ENCODE data around the gene ZSCAN12. TPM values are rescaled to one million over a fixed set of nuclear protein-coding genes. Genes with fewer than 3 reads are reported as not detected.

The ZSCAN12 gene
- total RNA-seq, 1 donor from 2014 or later = 1.8 TPM

DNA sequence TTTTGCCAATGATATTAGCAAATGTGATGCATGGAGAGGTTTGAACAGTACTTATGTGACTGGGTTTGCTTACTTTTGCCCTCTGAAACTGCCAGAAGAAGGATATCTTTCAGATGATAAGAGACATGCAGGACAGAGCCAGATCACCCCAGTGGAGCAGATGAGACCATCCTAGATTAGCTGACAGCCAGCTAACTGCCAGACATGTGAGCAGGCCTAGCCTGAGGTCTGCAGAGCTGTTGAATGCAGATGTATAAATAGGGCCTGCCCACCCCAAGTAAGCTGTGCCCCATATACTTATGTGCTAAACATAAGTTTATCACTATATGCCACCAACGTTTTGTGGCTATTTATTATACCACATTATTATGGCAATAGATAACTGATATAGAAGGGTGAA is 69.5 kb downstream of the ZSCAN12 start:
- TF ChIP-seq, protein P1, sequence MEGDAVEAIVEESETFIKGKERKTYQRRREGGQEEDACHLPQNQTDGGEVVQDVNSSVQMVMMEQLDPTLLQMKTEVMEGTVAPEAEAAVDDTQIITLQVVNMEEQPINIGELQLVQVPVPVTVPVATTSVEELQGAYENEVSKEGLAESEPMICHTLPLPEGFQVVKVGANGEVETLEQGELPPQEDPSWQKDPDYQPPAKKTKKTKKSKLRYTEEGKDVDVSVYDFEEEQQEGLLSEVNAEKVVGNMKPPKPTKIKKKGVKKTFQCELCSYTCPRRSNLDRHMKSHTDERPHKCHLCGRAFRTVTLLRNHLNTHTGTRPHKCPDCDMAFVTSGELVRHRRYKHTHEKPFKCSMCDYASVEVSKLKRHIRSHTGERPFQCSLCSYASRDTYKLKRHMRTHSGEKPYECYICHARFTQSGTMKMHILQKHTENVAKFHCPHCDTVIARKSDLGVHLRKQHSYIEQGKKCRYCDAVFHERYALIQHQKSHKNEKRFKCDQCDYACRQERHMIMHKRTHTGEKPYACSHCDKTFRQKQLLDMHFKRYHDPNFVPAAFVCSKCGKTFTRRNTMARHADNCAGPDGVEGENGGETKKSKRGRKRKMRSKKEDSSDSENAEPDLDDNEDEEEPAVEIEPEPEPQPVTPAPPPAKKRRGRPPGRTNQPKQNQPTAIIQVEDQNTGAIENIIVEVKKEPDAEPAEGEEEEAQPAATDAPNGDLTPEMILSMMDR (IDR thresholded peaks at IDR 0.05; ENCODE audit: borderline replicate concordance) = no peak
- H3K27ac ChIP-seq (replicated peaks) = no peak overlapping the region
- H3K4me3 ChIP-seq = no peak overlapping the region
- H3K9me3 ChIP-seq (replicated peaks) = peaks cover 43% of the 10 kb centered on the region
- peaks cover 9% of the 10 kb centered on the region for H3K4me1 ChIP-seq
- intact Hi-C loops (cut with micrococcal nuclease) = no loop called here
- H3K36me3 ChIP-seq = peaks cover 46% of the 10 kb centered on the region
- H3K27me3 ChIP-seq (ENCODE audit: low read depth) = no peaks in the 10 kb centered on the region
- DNase-seq = no peak

Other genes starting within 250 kb of the ZSCAN12 start
- gene ZSCAN9, start 174.5 kb downstream of the ZSCAN12 start, total RNA-seq = 9.7 TPM
- 3.1 TPM for gene ZKSCAN4, start 147.5 kb downstream of the ZSCAN12 start, total RNA-seq
- gene NKAPL, start 140.4 kb downstream of the ZSCAN12 start, total RNA-seq = 4.5 TPM
- gene ZSCAN26, start 132.6 kb downstream of the ZSCAN12 start, total RNA-seq = 13.3 TPM
- 2.4 TPM for gene PGBD1, start 118.2 kb downstream of the ZSCAN12 start, total RNA-seq
- gene ZSCAN31, start 63.6 kb downstream of the ZSCAN12 start, total RNA-seq = 8.0 TPM
- gene ZKSCAN3, start 49.8 kb downstream of the ZSCAN12 start, total RNA-seq = 4.1 TPM
- 1.5 TPM for gene ZSCAN23, start 43.7 kb upstream of the ZSCAN12 start, total RNA-seq
- gene GPX6, start 116.0 kb upstream of the ZSCAN12 start, total RNA-seq = not detected
- gene GPX5, start 126.1 kb upstream of the ZSCAN12 start, total RNA-seq = not detected

Data from left ventricle myocardium inferior (tissue), 1 donor.